Glutamatergic neuron (in vitro differentiated cells): ENCODE measurements around the gene REST. TPM values are rescaled to one million over a fixed set of nuclear protein-coding genes. Genes with fewer than 3 reads are reported as not detected.

Source experiments
- DNase-seq: peaks from one replicate; pipeline ENCODE4 v3.0.0; 2022
- H3K27ac Mint-ChIP-seq: one replicate; pipeline ENCODE4 v1.8.0; 2020; ENCODE audit warnings: mild to moderate bottlenecking, mixed read lengths, inconsistent platforms; ENCODE audit not compliant: unreplicated experiment
- H3K27me3 Mint-ChIP-seq: one replicate; pipeline ENCODE4 v1.8.0; 2020; ENCODE audit warnings: mild to moderate bottlenecking, moderate library complexity, mixed read lengths, inconsistent platforms; ENCODE audit not compliant: unreplicated experiment
- H3K36me3 Mint-ChIP-seq: one replicate; pipeline ENCODE4 v1.8.0; 2020; ENCODE audit warnings: mild to moderate bottlenecking, mixed read lengths, inconsistent platforms; ENCODE audit not compliant: unreplicated experiment
- H3K4me1 Mint-ChIP-seq: one replicate; pipeline ENCODE4 v1.8.0; 2020; ENCODE audit warnings: mild to moderate bottlenecking, low read depth, mixed read lengths, inconsistent platforms; ENCODE audit not compliant: unreplicated experiment
- H3K4me3 Mint-ChIP-seq: one replicate; pipeline ENCODE4 v1.8.0; 2020; ENCODE audit warnings: mild to moderate bottlenecking, mixed read lengths, inconsistent platforms; ENCODE audit not compliant: unreplicated experiment
- H3K9me3 Mint-ChIP-seq: one replicate; pipeline ENCODE4 v1.8.0; 2020; ENCODE audit warnings: mild to moderate bottlenecking, moderate library complexity, mixed read lengths, inconsistent platforms; ENCODE audit not compliant: unreplicated experiment
- total RNA-seq: library from RNA; stranded (reverse); fragmentation: NEBNext Ultra II Directional; extraction: Animal tissue kit (Norgen Biotek cat#: 25700); gene quantifications from one replicate; pipeline ENCODE4 v1.2.1, GENCODE V29; 2021; ENCODE audit not compliant: unreplicated experiment
- TF ChIP-seq, protein P1 (sequence below): fragments of 200-600 bp; sonication (generic); IDR thresholded peaks from one replicate; pipeline ENCODE4 v1.5.0; 2021; ENCODE audit not compliant: partially characterized antibody, unreplicated experiment

REST gene
- total RNA-seq, 1 donor from 2014 or later, result 1.5 TPM

DNA sequence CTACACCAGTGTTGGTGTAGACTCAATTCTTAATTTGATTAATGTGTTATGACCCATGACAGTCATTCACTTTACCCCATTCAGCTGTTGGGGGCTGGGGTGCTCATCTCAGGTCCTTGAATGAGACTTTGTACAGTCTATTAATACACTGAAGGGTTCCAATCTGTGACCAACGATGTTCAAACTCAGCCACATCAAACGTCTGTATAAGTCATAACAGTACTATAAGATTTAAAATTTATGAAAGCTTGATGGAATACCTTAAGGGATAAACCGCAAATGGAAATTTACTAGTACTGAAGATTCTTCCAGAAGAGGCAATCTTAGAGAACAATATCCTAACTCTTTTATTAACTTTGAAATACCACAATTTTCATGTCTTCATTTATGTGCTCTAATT, 33.7 kb downstream of the REST start:
- no peaks in the 10 kb centered on the region for H3K36me3 Mint-ChIP-seq
- H3K27me3 Mint-ChIP-seq, result no peaks in the 10 kb centered on the region
- no peaks in the 10 kb centered on the region for H3K4me1 Mint-ChIP-seq
- no peaks in the 10 kb centered on the region for H3K9me3 Mint-ChIP-seq
- no peak overlapping the region for H3K4me3 Mint-ChIP-seq
- TF ChIP-seq, protein P1, sequence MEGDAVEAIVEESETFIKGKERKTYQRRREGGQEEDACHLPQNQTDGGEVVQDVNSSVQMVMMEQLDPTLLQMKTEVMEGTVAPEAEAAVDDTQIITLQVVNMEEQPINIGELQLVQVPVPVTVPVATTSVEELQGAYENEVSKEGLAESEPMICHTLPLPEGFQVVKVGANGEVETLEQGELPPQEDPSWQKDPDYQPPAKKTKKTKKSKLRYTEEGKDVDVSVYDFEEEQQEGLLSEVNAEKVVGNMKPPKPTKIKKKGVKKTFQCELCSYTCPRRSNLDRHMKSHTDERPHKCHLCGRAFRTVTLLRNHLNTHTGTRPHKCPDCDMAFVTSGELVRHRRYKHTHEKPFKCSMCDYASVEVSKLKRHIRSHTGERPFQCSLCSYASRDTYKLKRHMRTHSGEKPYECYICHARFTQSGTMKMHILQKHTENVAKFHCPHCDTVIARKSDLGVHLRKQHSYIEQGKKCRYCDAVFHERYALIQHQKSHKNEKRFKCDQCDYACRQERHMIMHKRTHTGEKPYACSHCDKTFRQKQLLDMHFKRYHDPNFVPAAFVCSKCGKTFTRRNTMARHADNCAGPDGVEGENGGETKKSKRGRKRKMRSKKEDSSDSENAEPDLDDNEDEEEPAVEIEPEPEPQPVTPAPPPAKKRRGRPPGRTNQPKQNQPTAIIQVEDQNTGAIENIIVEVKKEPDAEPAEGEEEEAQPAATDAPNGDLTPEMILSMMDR, result no peak
- DNase-seq, result no peak
- H3K27ac Mint-ChIP-seq, result no peak overlapping the region

GRCh38 chr4:56953680-56954520, 46.2 kb downstream of the REST start:
- TF ChIP-seq, protein P1, result no peak
- no peaks in the 10 kb centered on the region for H3K36me3 Mint-ChIP-seq
- H3K27me3 Mint-ChIP-seq, result peaks cover 1% of the 10 kb centered on the region
- no peak for DNase-seq
- H3K4me3 Mint-ChIP-seq, result no peak overlapping the region
- peaks cover 8% of the 10 kb centered on the region for H3K4me1 Mint-ChIP-seq
- H3K9me3 Mint-ChIP-seq, result no peaks in the 10 kb centered on the region
- no peak overlapping the region for H3K27ac Mint-ChIP-seq

GRCh38 chr4:56958111-56958517, 50.4 kb downstream of the REST start:
- peak; percentile 19 for DNase-seq
- TF ChIP-seq, protein P1, result no peak
- no peaks in the 10 kb centered on the region for H3K9me3 Mint-ChIP-seq
- no peak overlapping the region for H3K27ac Mint-ChIP-seq
- H3K4me1 Mint-ChIP-seq, result peaks cover 5% of the 10 kb centered on the region
- H3K27me3 Mint-ChIP-seq, result peaks cover 1% of the 10 kb centered on the region
- no peak overlapping the region for H3K4me3 Mint-ChIP-seq
- no peaks in the 10 kb centered on the region for H3K36me3 Mint-ChIP-seq

DNA sequence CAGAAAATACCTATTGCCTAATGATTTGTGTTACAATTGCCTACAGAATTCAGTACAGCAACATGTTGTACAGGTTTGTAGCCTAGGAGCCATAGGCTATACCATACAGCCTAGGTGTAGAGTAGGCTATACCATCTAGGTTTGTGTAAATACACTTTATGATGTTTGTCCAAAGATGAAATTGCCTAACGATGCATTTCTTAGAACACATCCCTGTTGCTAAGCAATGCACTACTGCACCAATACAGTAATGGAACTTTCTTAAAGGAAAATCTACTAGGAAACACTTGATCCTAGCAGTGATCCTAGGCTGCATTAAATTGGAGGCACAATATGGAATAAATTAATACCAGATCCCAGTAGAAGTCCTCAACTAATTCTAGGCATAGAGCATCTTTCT, 51.4 kb downstream of the REST start:
- Mint-ChIP-seq H3K27ac (no peak overlapping the region), H3K27me3 (peaks cover 1% of the 10 kb centered on the region), H3K9me3 (no peaks in the 10 kb centered on the region), H3K36me3 (no peaks in the 10 kb centered on the region), H3K4me1 (peaks cover 5% of the 10 kb centered on the region), H3K4me3 (no peak overlapping the region)
- no peak for DNase-seq
- TF ChIP-seq, protein P1, result no peak

GRCh38 chr4:56961107-56961500, 53.4 kb downstream of the REST start:
- Mint-ChIP-seq H3K27ac (no peak overlapping the region), H3K4me3 (no peak overlapping the region), H3K36me3 (no peaks in the 10 kb centered on the region), H3K4me1 (peaks cover 5% of the 10 kb centered on the region), H3K27me3 (no peaks in the 10 kb centered on the region), H3K9me3 (no peaks in the 10 kb centered on the region)
- DNase-seq, result no peak
- TF ChIP-seq, protein P1, result no peak
